Measurements from ENCODE around the gene TRIM17.

Gene TRIM17

GRCh38 chr1:228407106-228408040, 9.3 kb downstream of the TRIM17 start:
- Histone ChIP-seq H3K9ac (ENCODE audit: low read length) (peak overlapping the region; percentile 70), H3K36me3 (ENCODE audit: control insufficient read depth, insufficient read depth, low read length) (peaks cover 21% of the 10 kb centered on the region), H3K4me1 (ENCODE audit: control insufficient read depth, insufficient read depth, low read length) (peaks cover 15% of the 10 kb centered on the region), H3K9me3 (ENCODE audit: control insufficient read depth, insufficient read depth, low read depth, low read length) (no peaks in the 10 kb centered on the region), H3K27ac (ENCODE audit: low read depth, low read length) (no peak overlapping the region), H3K27me3 (ENCODE audit: control insufficient read depth, insufficient read depth, low read length) (peaks cover 4% of the 10 kb centered on the region; the same call in 1 of the 2 replicates), H3K4me3 (ENCODE audit: low read depth, low read length) (peak overlapping the region; percentile 85)

GRCh38 chr1:228405979-228406228, 10.8 kb downstream of the TRIM17 start:
- peak overlapping the region; percentile 96; the same call in 1 of the 2 replicates for H3K27ac ChIP-seq (ENCODE audit: low read depth, low read length)
- H3K36me3 ChIP-seq (ENCODE audit: control insufficient read depth, insufficient read depth, low read length), result peaks cover 31% of the 10 kb centered on the region
- H3K27me3 ChIP-seq (ENCODE audit: control insufficient read depth, insufficient read depth, low read length), result peaks cover 4% of the 10 kb centered on the region; the same call in 1 of the 2 replicates
- no peaks in the 10 kb centered on the region for H3K9me3 ChIP-seq (ENCODE audit: control insufficient read depth, insufficient read depth, low read depth, low read length)
- peak overlapping the region; percentile 99 for H3K4me3 ChIP-seq (ENCODE audit: low read depth, low read length)
- peak overlapping the region; percentile 97 for H3K9ac ChIP-seq (ENCODE audit: low read length)
- peaks cover 15% of the 10 kb centered on the region for H3K4me1 ChIP-seq (ENCODE audit: control insufficient read depth, insufficient read depth, low read length)

DNA sequence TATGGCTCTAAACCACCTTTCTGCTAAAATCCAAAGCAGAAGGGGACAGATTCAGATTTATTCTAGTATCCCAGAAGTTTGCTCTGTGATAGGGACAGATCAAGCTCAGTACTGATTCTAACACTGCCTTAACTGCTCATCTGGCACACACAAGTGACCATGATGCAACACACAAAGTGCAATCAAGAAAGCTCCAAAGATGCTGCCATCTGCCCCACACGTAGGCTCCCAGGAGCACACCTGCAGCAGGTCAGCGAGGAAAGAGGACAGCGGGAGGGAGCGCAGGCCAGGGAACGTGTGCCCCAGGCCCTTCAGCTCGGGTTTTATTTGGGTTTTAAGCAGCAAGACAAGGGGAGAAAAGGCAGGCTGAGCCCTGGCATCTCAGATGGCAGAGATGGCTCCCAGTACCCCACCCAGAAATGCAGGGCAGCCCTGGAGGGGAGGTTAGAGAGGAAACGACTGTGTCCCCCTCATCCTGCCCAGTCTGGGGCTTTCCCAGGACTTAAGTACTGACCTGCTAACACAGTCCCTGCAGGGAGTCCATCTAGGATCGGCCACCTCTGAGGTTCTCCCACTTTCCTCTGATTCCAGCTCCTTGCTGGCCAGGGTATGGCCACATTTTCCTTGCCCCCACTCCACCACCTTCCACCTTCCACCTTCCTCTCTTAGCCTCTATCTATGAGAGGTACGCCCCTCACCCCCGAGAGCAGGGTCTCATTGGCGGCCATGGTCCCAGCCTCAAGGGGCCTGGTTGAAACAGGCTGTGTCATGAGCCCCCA, 11.3 kb downstream of the TRIM17 start:
- peaks cover 15% of the 10 kb centered on the region for H3K4me1 ChIP-seq (ENCODE audit: control insufficient read depth, insufficient read depth, low read length)
- peak overlapping the region; percentile 97 for H3K9ac ChIP-seq (ENCODE audit: low read length)
- peaks cover 4% of the 10 kb centered on the region; the same call in 1 of the 2 replicates for H3K27me3 ChIP-seq (ENCODE audit: control insufficient read depth, insufficient read depth, low read length)
- no peaks in the 10 kb centered on the region for H3K9me3 ChIP-seq (ENCODE audit: control insufficient read depth, insufficient read depth, low read depth, low read length)
- H3K4me3 ChIP-seq (ENCODE audit: low read depth, low read length), result peak overlapping the region; percentile 99
- peaks cover 36% of the 10 kb centered on the region for H3K36me3 ChIP-seq (ENCODE audit: control insufficient read depth, insufficient read depth, low read length)
- peak overlapping the region; percentile 96; the same call in 1 of the 2 replicates for H3K27ac ChIP-seq (ENCODE audit: low read depth, low read length)

GRCh38 chr1:228404107-228404720, 12.4 kb downstream of the TRIM17 start:
- Histone ChIP-seq H3K4me1 (ENCODE audit: control insufficient read depth, insufficient read depth, low read length) (peaks cover 15% of the 10 kb centered on the region), H3K27me3 (ENCODE audit: control insufficient read depth, insufficient read depth, low read length) (peaks cover 4% of the 10 kb centered on the region; the same call in 1 of the 2 replicates), H3K27ac (ENCODE audit: low read depth, low read length) (no peak overlapping the region), H3K9ac (ENCODE audit: low read length) (no peak overlapping the region), H3K9me3 (ENCODE audit: control insufficient read depth, insufficient read depth, low read depth, low read length) (no peaks in the 10 kb centered on the region), H3K4me3 (ENCODE audit: low read depth, low read length) (peak overlapping the region; percentile 99), H3K36me3 (ENCODE audit: control insufficient read depth, insufficient read depth, low read length) (peaks cover 48% of the 10 kb centered on the region)

GRCh38 chr1:228403231-228403631, 13.4 kb downstream of the TRIM17 start:
- Histone ChIP-seq H3K27ac (ENCODE audit: low read depth, low read length) (no peak overlapping the region), H3K4me1 (ENCODE audit: control insufficient read depth, insufficient read depth, low read length) (peaks cover 13% of the 10 kb centered on the region), H3K9me3 (ENCODE audit: control insufficient read depth, insufficient read depth, low read depth, low read length) (no peaks in the 10 kb centered on the region), H3K9ac (ENCODE audit: low read length) (no peak overlapping the region), H3K4me3 (ENCODE audit: low read depth, low read length) (no peak overlapping the region), H3K36me3 (ENCODE audit: control insufficient read depth, insufficient read depth, low read length) (peaks cover 58% of the 10 kb centered on the region), H3K27me3 (ENCODE audit: control insufficient read depth, insufficient read depth, low read length) (no peaks in the 10 kb centered on the region)

- no peaks in the 10 kb centered on the region for H3K27me3 ChIP-seq (ENCODE audit: control insufficient read depth, insufficient read depth, low read length)
- no peak overlapping the region for H3K4me3 ChIP-seq (ENCODE audit: low read depth, low read length)
- no peaks in the 10 kb centered on the region for H3K9me3 ChIP-seq (ENCODE audit: control insufficient read depth, insufficient read depth, low read depth, low read length)
- no peak overlapping the region for H3K27ac ChIP-seq (ENCODE audit: low read depth, low read length)
- peaks cover 64% of the 10 kb centered on the region for H3K36me3 ChIP-seq (ENCODE audit: control insufficient read depth, insufficient read depth, low read length)
- H3K9ac ChIP-seq (ENCODE audit: low read length), result no peak overlapping the region
- peaks cover 9% of the 10 kb centered on the region for H3K4me1 ChIP-seq (ENCODE audit: control insufficient read depth, insufficient read depth, low read length)
Measured at GRCh38 chr1:228402641-228403025, 14.0 kb downstream of the TRIM17 start.

DNA sequence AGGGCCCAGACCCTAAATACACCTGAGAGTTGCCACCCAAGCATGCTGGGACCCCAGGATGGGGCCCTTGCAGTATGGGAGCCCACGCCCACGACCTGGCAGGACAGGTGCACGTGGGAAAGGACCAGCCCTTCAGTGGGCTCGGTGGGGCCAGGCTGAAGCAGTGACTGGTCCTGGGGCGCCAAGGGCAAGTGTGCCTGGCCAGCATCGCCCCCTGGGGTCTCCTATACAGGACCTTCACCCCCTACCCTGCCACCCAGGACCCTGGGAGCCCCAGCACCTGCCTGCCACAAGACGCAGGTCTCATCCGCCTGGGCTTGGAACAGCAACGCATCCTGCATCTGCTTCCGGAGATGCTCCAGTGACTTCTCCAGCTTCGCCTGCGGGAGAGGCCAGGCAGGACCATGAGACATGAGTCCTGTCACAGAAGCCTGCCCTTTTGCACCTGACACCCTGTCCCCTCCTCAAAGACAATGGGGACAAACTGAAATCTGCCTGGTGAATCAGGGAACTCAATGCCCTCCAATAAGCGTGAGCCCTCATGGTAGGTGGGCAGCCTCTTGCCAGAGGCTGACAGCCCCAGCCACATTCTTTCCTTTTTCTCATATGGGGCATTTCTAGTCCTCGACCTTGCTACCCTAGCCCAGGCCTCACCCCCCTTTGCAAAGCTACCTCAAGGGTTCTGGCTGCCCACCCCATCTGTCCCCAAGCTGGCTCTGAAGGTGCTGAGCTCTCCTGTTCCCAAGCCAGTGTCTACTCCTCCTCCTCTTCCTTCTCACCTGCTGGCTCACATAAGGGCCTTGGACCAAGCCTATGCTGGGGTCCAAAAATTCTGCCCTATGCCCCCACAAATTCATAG, 14.7 kb downstream of the TRIM17 start:
- no peaks in the 10 kb centered on the region for H3K27me3 ChIP-seq (ENCODE audit: control insufficient read depth, insufficient read depth, low read length)
- H3K9me3 ChIP-seq (ENCODE audit: control insufficient read depth, insufficient read depth, low read depth, low read length), result no peaks in the 10 kb centered on the region
- H3K4me1 ChIP-seq (ENCODE audit: control insufficient read depth, insufficient read depth, low read length), result peaks cover 9% of the 10 kb centered on the region
- H3K27ac ChIP-seq (ENCODE audit: low read depth, low read length), result no peak overlapping the region
- no peak overlapping the region for H3K9ac ChIP-seq (ENCODE audit: low read length)
- H3K4me3 ChIP-seq (ENCODE audit: low read depth, low read length), result no peak overlapping the region
- peaks cover 69% of the 10 kb centered on the region for H3K36me3 ChIP-seq (ENCODE audit: control insufficient read depth, insufficient read depth, low read length)

DNA sequence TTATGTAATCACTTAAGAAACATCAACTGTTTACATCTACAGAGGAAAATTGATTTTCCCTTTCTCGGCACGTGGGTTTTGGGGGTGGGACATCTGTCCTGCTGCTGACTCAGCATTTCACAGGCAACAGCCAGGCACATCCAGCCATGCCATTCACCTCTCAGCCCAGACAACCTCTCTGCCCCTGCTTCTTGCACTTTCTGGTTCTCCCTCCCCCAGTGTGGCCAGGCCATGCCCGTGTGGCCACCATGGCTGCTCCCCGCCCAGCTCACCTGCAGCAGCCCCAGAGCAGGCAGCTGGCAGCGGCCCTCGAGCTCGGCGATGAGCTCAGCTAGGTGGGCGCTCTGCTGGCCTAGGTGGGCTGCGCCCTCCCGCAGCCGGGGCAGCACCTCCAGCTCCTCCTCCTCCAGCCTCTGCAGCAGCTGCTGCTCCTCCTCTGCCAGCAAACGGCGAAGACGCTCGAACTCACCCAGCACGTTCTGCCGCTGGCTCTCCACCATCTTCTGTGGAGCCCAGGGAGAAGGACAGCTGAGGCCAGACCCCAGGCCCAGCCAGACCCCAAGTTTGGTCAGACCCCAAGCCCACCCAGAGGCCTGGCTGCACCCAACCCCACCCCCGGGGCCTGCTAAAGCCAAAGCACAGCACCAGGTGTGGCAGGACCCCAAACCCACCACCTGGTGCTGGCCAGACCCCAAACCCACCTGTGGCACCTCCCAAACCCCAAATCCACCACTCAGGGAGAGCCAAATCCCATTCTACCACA, 15.8 kb downstream of the TRIM17 start:
- no peak overlapping the region for H3K9ac ChIP-seq (ENCODE audit: low read length)
- H3K4me1 ChIP-seq (ENCODE audit: control insufficient read depth, insufficient read depth, low read length), result peaks cover 9% of the 10 kb centered on the region
- H3K27me3 ChIP-seq (ENCODE audit: control insufficient read depth, insufficient read depth, low read length), result no peaks in the 10 kb centered on the region
- no peak overlapping the region for H3K4me3 ChIP-seq (ENCODE audit: low read depth, low read length)
- H3K27ac ChIP-seq (ENCODE audit: low read depth, low read length), result no peak overlapping the region
- no peaks in the 10 kb centered on the region for H3K9me3 ChIP-seq (ENCODE audit: control insufficient read depth, insufficient read depth, low read depth, low read length)
- peaks cover 80% of the 10 kb centered on the region for H3K36me3 ChIP-seq (ENCODE audit: control insufficient read depth, insufficient read depth, low read length)

- no peaks in the 10 kb centered on the region for H3K27me3 ChIP-seq (ENCODE audit: control insufficient read depth, insufficient read depth, low read length)
- peaks cover 7% of the 10 kb centered on the region for H3K4me1 ChIP-seq (ENCODE audit: control insufficient read depth, insufficient read depth, low read length)
- H3K36me3 ChIP-seq (ENCODE audit: control insufficient read depth, insufficient read depth, low read length), result peaks cover 86% of the 10 kb centered on the region
- no peak overlapping the region for H3K4me3 ChIP-seq (ENCODE audit: low read depth, low read length)
- no peak overlapping the region for H3K9ac ChIP-seq (ENCODE audit: low read length)
- H3K9me3 ChIP-seq (ENCODE audit: control insufficient read depth, insufficient read depth, low read depth, low read length), result no peaks in the 10 kb centered on the region
- H3K27ac ChIP-seq (ENCODE audit: low read depth, low read length), result no peak overlapping the region
Measured at GRCh38 chr1:228400237-228400651, 16.4 kb downstream of the TRIM17 start.

Data from HUES6 (cell line).